HepG2 (cell line): Measurements from ENCODE around the gene SMIM11.

Experiments
- CHD2 ChIP-seq: IDR thresholded peaks from 2 replicates; pipeline ENCODE4 v1.6.1; 2011; ENCODE audit warnings: low read depth, low read length, improper control_type of control experiment
- TAF1 ChIP-seq: sonication (generic); formaldehyde crosslinking; IDR thresholded peaks from 2 replicates; pipeline ENCODE4 v1.4.0; 2020; ENCODE audit warnings: missing genetic modification reagents
- TBX3 ChIP-seq: fragments of 450-650 bp; IDR thresholded peaks from 2 replicates; pipeline ENCODE4 v1.6.1; 2017; ENCODE audit warnings: antibody characterized with exemption, mild to moderate bottlenecking, inconsistent platforms, borderline replicate concordance
- ZFP82 ChIP-seq: sonication (generic); formaldehyde crosslinking; IDR thresholded peaks from 2 replicates; pipeline ENCODE4 v1.5.1; 2020; ENCODE audit warnings: mild to moderate bottlenecking, missing genetic modification reagents, borderline replicate concordance
- ZNF121 ChIP-seq: sonication (generic); formaldehyde crosslinking; IDR thresholded peaks from 2 replicates; pipeline ENCODE4 v1.5.0; 2020; ENCODE audit warnings: mild to moderate bottlenecking, missing genetic modification reagents
- ZNF644 ChIP-seq: IDR thresholded peaks from 2 replicates; pipeline ENCODE4 v1.6.1; 2016; ENCODE audit warnings: low read depth
- TF ChIP-seq, protein P1 (sequence below): sonication (generic); formaldehyde crosslinking; IDR thresholded peaks from 2 replicates; pipeline ENCODE4 v1.4.0; 2020; ENCODE audit warnings: missing genetic modification reagents
- TF ChIP-seq, protein P2 (sequence below): sonication (generic); formaldehyde crosslinking; IDR thresholded peaks from 2 replicates; pipeline ENCODE4 v1.5.0; 2020; ENCODE audit warnings: mild to moderate bottlenecking, missing genetic modification reagents, moderate library complexity
- TF ChIP-seq, protein P3 (sequence below): IDR thresholded peaks from 2 replicates; pipeline ENCODE4 v1.6.1; 2012; ENCODE audit warnings: low read length, improper control_type of control experiment
- TF ChIP-seq, protein P4 (sequence below): sonication (generic); formaldehyde crosslinking; conservative IDR thresholded peaks from 2 replicates; pipeline ENCODE4 v1.8.0; 2022; ENCODE audit warnings: low read depth, missing genetic modification reagents

DNA sequence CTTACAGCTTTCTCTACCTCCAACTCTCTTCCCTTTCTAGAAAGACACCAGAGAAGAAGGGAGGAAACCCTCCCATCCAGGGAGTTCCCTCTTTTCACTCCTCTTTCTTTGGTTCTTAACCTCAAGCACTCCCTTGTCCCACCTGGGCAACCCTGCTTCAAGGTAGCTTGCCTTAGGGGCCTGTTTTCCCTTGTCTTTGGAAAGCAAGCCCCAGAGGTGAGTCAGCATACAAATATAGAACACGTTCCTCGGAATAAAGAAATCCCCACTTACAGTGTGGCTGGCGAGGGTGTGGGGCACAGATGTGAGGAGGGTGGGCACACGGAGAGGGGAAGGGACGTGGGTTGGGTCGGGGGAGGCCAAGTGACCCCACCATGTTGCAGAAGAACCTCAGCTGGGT lies 37.6 kb upstream of the SMIM11 start:
- TF ChIP-seq, protein P1, sequence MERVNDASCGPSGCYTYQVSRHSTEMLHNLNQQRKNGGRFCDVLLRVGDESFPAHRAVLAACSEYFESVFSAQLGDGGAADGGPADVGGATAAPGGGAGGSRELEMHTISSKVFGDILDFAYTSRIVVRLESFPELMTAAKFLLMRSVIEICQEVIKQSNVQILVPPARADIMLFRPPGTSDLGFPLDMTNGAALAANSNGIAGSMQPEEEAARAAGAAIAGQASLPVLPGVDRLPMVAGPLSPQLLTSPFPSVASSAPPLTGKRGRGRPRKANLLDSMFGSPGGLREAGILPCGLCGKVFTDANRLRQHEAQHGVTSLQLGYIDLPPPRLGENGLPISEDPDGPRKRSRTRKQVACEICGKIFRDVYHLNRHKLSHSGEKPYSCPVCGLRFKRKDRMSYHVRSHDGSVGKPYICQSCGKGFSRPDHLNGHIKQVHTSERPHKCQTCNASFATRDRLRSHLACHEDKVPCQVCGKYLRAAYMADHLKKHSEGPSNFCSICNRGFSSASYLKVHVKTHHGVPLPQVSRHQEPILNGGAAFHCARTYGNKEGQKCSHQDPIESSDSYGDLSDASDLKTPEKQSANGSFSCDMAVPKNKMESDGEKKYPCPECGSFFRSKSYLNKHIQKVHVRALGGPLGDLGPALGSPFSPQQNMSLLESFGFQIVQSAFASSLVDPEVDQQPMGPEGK (CRISPR knock-in tag), result no peak
- TF ChIP-seq ZFP82 (CRISPR knock-in tag) (no peak), ZNF121 (no peak), CHD2 (no peak), TAF1 (CRISPR knock-in tag) (no peak), TBX3 (no peak), ZNF644 (no peak)
- TF ChIP-seq, protein P2, sequence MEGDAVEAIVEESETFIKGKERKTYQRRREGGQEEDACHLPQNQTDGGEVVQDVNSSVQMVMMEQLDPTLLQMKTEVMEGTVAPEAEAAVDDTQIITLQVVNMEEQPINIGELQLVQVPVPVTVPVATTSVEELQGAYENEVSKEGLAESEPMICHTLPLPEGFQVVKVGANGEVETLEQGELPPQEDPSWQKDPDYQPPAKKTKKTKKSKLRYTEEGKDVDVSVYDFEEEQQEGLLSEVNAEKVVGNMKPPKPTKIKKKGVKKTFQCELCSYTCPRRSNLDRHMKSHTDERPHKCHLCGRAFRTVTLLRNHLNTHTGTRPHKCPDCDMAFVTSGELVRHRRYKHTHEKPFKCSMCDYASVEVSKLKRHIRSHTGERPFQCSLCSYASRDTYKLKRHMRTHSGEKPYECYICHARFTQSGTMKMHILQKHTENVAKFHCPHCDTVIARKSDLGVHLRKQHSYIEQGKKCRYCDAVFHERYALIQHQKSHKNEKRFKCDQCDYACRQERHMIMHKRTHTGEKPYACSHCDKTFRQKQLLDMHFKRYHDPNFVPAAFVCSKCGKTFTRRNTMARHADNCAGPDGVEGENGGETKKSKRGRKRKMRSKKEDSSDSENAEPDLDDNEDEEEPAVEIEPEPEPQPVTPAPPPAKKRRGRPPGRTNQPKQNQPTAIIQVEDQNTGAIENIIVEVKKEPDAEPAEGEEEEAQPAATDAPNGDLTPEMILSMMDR (CRISPR knock-in tag), result no peak
- TF ChIP-seq, protein P3, sequence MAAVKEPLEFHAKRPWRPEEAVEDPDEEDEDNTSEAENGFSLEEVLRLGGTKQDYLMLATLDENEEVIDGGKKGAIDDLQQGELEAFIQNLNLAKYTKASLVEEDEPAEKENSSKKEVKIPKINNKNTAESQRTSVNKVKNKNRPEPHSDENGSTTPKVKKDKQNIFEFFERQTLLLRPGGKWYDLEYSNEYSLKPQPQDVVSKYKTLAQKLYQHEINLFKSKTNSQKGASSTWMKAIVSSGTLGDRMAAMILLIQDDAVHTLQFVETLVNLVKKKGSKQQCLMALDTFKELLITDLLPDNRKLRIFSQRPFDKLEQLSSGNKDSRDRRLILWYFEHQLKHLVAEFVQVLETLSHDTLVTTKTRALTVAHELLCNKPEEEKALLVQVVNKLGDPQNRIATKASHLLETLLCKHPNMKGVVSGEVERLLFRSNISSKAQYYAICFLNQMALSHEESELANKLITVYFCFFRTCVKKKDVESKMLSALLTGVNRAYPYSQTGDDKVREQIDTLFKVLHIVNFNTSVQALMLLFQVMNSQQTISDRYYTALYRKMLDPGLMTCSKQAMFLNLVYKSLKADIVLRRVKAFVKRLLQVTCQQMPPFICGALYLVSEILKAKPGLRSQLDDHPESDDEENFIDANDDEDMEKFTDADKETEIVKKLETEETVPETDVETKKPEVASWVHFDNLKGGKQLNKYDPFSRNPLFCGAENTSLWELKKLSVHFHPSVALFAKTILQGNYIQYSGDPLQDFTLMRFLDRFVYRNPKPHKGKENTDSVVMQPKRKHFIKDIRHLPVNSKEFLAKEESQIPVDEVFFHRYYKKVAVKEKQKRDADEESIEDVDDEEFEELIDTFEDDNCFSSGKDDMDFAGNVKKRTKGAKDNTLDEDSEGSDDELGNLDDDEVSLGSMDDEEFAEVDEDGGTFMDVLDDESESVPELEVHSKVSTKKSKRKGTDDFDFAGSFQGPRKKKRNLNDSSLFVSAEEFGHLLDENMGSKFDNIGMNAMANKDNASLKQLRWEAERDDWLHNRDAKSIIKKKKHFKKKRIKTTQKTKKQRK, result no peak
- TF ChIP-seq, protein P4, sequence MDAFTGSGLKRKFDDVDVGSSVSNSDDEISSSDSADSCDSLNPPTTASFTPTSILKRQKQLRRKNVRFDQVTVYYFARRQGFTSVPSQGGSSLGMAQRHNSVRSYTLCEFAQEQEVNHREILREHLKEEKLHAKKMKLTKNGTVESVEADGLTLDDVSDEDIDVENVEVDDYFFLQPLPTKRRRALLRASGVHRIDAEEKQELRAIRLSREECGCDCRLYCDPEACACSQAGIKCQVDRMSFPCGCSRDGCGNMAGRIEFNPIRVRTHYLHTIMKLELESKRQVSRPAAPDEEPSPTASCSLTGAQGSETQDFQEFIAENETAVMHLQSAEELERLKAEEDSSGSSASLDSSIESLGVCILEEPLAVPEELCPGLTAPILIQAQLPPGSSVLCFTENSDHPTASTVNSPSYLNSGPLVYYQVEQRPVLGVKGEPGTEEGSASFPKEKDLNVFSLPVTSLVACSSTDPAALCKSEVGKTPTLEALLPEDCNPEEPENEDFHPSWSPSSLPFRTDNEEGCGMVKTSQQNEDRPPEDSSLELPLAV, result no peak
